Liver (tissue), 9 donors: Measurements from ENCODE around the gene PDE4D. TPM values are rescaled to one million over a fixed set of nuclear protein-coding genes. Genes with fewer than 3 reads are reported as not detected.

Experiments
- DNase-seq: peaks from one replicate; pipeline ENCODE4 v3.0.0-alpha.2; 2017; ENCODE audit warnings: low spot score
- H3K27ac ChIP-seq, 2 donors: one replicate each; pipeline ENCODE4 v1.7.0; 2013; ENCODE audit warnings: inconsistent platforms in 2 of 2, low read length in 2 of 2, control low read depth in 1 of 2, low read depth in 1 of 2, mild to moderate bottlenecking in 1 of 2
- H3K27me3 ChIP-seq, 4 donors: one replicate each; pipeline versions ENCODE4 v1.6.1 to v1.7.0; 2013; ENCODE audit warnings: low read length in 3 of 4, inconsistent platforms in 1 of 4, mild to moderate bottlenecking in 1 of 4, moderate library complexity in 1 of 4; ENCODE audit not compliant: control insufficient read depth in 4 of 4, insufficient read depth in 4 of 4
- H3K36me3 ChIP-seq, 4 donors: one replicate each; pipeline versions ENCODE4 v1.6.1 to v1.7.0; 2013; ENCODE audit warnings: low read length in 3 of 4, mild to moderate bottlenecking in 3 of 4, low read depth in 1 of 4, moderate library complexity in 1 of 4; ENCODE audit not compliant: control insufficient read depth in 4 of 4, insufficient read depth in 3 of 4
- H3K4me1 ChIP-seq, 4 donors: one replicate each; pipeline versions ENCODE4 v1.6.1 to v1.7.0; 2013; ENCODE audit warnings: low read length in 3 of 4, mild to moderate bottlenecking in 3 of 4, moderate library complexity in 1 of 4; ENCODE audit not compliant: control insufficient read depth in 4 of 4, insufficient read depth in 4 of 4
- H3K4me3 ChIP-seq, 3 donors: one replicate each; pipeline versions ENCODE4 v1.6.1 to v1.7.0; 2013; ENCODE audit warnings: low read length in 3 of 3, control low read depth in 1 of 3, low read depth in 1 of 3, mild to moderate bottlenecking in 1 of 3
- H3K9ac ChIP-seq, 2 donors: one replicate each; pipeline ENCODE4 v1.7.0; 2013; ENCODE audit warnings: low read length in 2 of 2, mild to moderate bottlenecking in 2 of 2, moderate library complexity in 2 of 2, control low read depth in 1 of 2, low read depth in 1 of 2
- H3K9me3 ChIP-seq, 4 donors: one replicate each; pipeline versions ENCODE4 v1.6.1 to v1.7.0; 2013; ENCODE audit warnings: low read length in 3 of 4; ENCODE audit not compliant: control insufficient read depth in 4 of 4
- ATF3 ChIP-seq: IDR thresholded peaks from 2 replicates; pipeline ENCODE4 v1.6.1; 2016; ENCODE audit warnings: antibody characterized with exemption
- CTCF ChIP-seq: fragments of 150-350 bp; IDR thresholded peaks from 2 replicates; pipeline ENCODE4 v1.5.1; 2017; ENCODE audit warnings: improper control_type of control experiment, low read depth, low read length; ENCODE audit not compliant: missing input control
- EGR1 ChIP-seq, 2 donors: IDR thresholded peaks; 2 replicates each; pipeline ENCODE4 v1.6.1; 2016 to 2018; ENCODE audit warnings: antibody characterized with exemption in 2 of 2, low read depth in 2 of 2
- FOXA1 ChIP-seq: IDR thresholded peaks from 2 replicates; pipeline ENCODE4 v1.6.1; 2016; ENCODE audit warnings: antibody characterized with exemption
- FOXA2 ChIP-seq: IDR thresholded peaks from 2 replicates; pipeline ENCODE4 v1.6.1; 2016; ENCODE audit warnings: antibody characterized with exemption
- GABPA ChIP-seq, 2 donors: IDR thresholded peaks in 1 of 2; conservative IDR thresholded peaks in 1 of 2; 2 replicates each; pipeline ENCODE4 v1.6.1; 2016; ENCODE audit warnings: antibody characterized with exemption in 2 of 2, mild to moderate bottlenecking in 1 of 2, moderate library complexity in 1 of 2
- HNF4A ChIP-seq, 2 donors: conservative IDR thresholded peaks; 2 replicates each; pipeline ENCODE4 v1.6.1; 2016; ENCODE audit warnings: antibody characterized with exemption in 2 of 2, mild to moderate bottlenecking in 2 of 2
- HNF4G ChIP-seq: IDR thresholded peaks from 2 replicates; pipeline ENCODE4 v1.6.1; 2016; ENCODE audit warnings: antibody characterized with exemption
- JUND ChIP-seq, 2 donors: IDR thresholded peaks; 2 replicates each; pipeline ENCODE4 v1.6.1; 2016; ENCODE audit warnings: antibody characterized with exemption in 2 of 2
- NR2F2 ChIP-seq: IDR thresholded peaks from 2 replicates; pipeline ENCODE4 v1.6.1; 2016; ENCODE audit warnings: antibody characterized with exemption
- REST ChIP-seq: IDR thresholded peaks from 2 replicates; pipeline ENCODE4 v1.6.1; 2016; ENCODE audit warnings: antibody characterized with exemption, mild to moderate bottlenecking
- TAF1 ChIP-seq: conservative IDR thresholded peaks from 2 replicates; pipeline ENCODE4 v1.6.1; 2016; ENCODE audit warnings: antibody characterized with exemption, mild to moderate bottlenecking
- YY1 ChIP-seq: IDR thresholded peaks from 2 replicates; pipeline ENCODE4 v1.6.1; 2016; ENCODE audit warnings: antibody characterized with exemption, mild to moderate bottlenecking
- WGBS: extraction: QIAGEN DNeasy Blood & Tissue Kit; methylation state at CpG from one replicate; pipeline ENCODE4 v1.1.7; 2013; 5-methylcytosine and 5-hydroxymethylcytosine counted together
- polyA plus RNA-seq, 2 donors: library from polyadenylated mRNA; stranded (reverse) in 1 of 2; unstranded in 1 of 2; fragments of 200-250 nt in 1 of 2; fragments of >200 nt in 1 of 2; fragmentation: Nextera tagmentation in 1 of 2; extraction: Ambion mirVana in 1 of 2; gene quantifications; one replicate each; pipeline versions ENCODE4 v1.2.1 to v1.2.3, GENCODE V29; 2013 to 2015
- total RNA-seq, 2 donors: library from RNA; depleted of rRNA; stranded (reverse); fragments of >200 nt; gene quantifications; one replicate each; pipeline ENCODE4 v1.2.3, GENCODE V29; 2014
- donor health status: healthy.
- donor health status: healthy.
- donor health status: healthy.
- donor health status: healthy.
- donor health status: healthy.

The PDE4D gene
- total and polyA plus RNA-seq, 4 donors, result 0.67 to 11.9 (median 6.5) TPM

GRCh38 chr5:59119480-59119879 lies 774.0 kb downstream of the PDE4D start:
- no peak overlapping the region for H3K27ac ChIP-seq
- no peaks in the 10 kb centered on the region for H3K36me3 ChIP-seq
- TF ChIP-seq CTCF (no peak), REST (no peak), HNF4A (conservative IDR thresholded peaks at IDR 0.05) (no peak), HNF4G (no peak), EGR1 (IDR thresholded peaks at IDR 0.05; ENCODE audit: low read depth in 2 of 2) (no peak), NR2F2 (no peak), YY1 (no peak), JUND (IDR thresholded peaks at IDR 0.05) (no peak), ATF3 (no peak), TAF1 (no peak), FOXA1 (no peak), GABPA (IDR thresholded peaks at IDR 0.05 in 1 of 2, conservative IDR thresholded peaks at IDR 0.05 in 1 of 2) (no peak), FOXA2 (no peak)
- H3K4me1 ChIP-seq, result no peaks in the 10 kb centered on the region
- H3K9ac ChIP-seq, result no peak overlapping the region
- no peak overlapping the region for H3K4me3 ChIP-seq
- H3K27me3 ChIP-seq, result no peaks in the 10 kb centered on the region
- DNase-seq, result no peak
- no peaks in the 10 kb centered on the region for H3K9me3 ChIP-seq
- 100% methylated on average over 1 of the region's 1 CpG for WGBS

GRCh38 chr5:59117320-59117719 lies 776.2 kb downstream of the PDE4D start:
- H3K27ac ChIP-seq, result no peak overlapping the region
- 42% methylated on average over 3 of the region's 3 CpGs for WGBS
- no peak for DNase-seq

More at GRCh38 chr5:59117320-59117719, 776.2 kb downstream of the PDE4D start:
- Histone ChIP-seq H3K4me3 (no peak overlapping the region), H3K36me3 (no peaks in the 10 kb centered on the region), H3K27me3 (no peaks in the 10 kb centered on the region), H3K9ac (no peak overlapping the region), H3K9me3 (no peaks in the 10 kb centered on the region), H3K4me1 (no peaks in the 10 kb centered on the region)
- TF ChIP-seq EGR1 (IDR thresholded peaks at IDR 0.05; ENCODE audit: low read depth in 2 of 2) (no peak), FOXA1 (no peak), REST (no peak)
